ENCODE results near the gene CACNA1H.

GRCh38 chr16:1264345-1265089, 111.6 kb downstream of the CACNA1H start:
- TF ChIP-seq CTCF (IDR thresholded peaks at IDR 0.05; ENCODE audit: low read depth, low read length, poor library complexity, severe bottlenecking) (no peak), EZH2phosphoT487 (IDR thresholded peaks at IDR 0.05; ENCODE audit: borderline replicate concordance, low read length) (no peak)

Data from DOHH2 (cell line).